Neural crest cell (in vitro differentiated cells): ENCODE results near the gene TGIF1. TPM values are rescaled to one million over a fixed set of nuclear protein-coding genes. Genes with fewer than 3 reads are reported as not detected.

Experiments
- DNase-seq: peaks from one replicate; pipeline ENCODE4 v3.0.0; 2021; ENCODE audit warnings: low read depth, mixed read lengths, low spot score
- H3K27ac Mint-ChIP-seq: one replicate; pipeline ENCODE4 v1.8.0; 2021; ENCODE audit warnings: mild to moderate bottlenecking, mixed read lengths; ENCODE audit not compliant: unreplicated experiment
- H3K27me3 Mint-ChIP-seq: 2 replicates; pipeline ENCODE4 v1.8.0; 2021; ENCODE audit warnings: low read depth, mild to moderate bottlenecking, mixed read lengths
- H3K36me3 Mint-ChIP-seq: 2 replicates; pipeline ENCODE4 v1.8.0; 2021; ENCODE audit warnings: low read depth, mild to moderate bottlenecking, mixed read lengths
- H3K4me1 Mint-ChIP-seq: 2 replicates; pipeline ENCODE4 v1.8.0; 2021; ENCODE audit warnings: mixed read lengths
- H3K4me3 Mint-ChIP-seq: one replicate; pipeline ENCODE4 v1.8.0; 2021; ENCODE audit warnings: mild to moderate bottlenecking, mixed read lengths
- H3K9me3 Mint-ChIP-seq: 2 replicates; pipeline ENCODE4 v1.8.0; 2021; ENCODE audit warnings: mixed read lengths
- long read RNA-seq: library from polyadenylated mRNA; unstranded; transcript quantifications from one replicate; pipeline ENCODE4 v2.0.0, GENCODE V29; 2020
- total RNA-seq: library from RNA; stranded (reverse); gene quantifications from 2 replicates; pipeline ENCODE4 v1.2.1, GENCODE V29; 2021
- TF ChIP-seq, protein P1 (sequence below): fragments of 200-600 bp; sonication (generic); conservative IDR thresholded peaks from 2 replicates; pipeline ENCODE4 v1.5.0; 2021; ENCODE audit warnings: antibody characterized with exemption, mild to moderate bottlenecking

TGIF1 gene
- total RNA-seq = 49.1 and 57.9 TPM in 2 replicates
- long read RNA-seq, transcript TGIF1-223 (3 exons, 3,030 nt) = minor isoform, 9 of 52 reads
- long read RNA-seq, transcript TGIF1-202 (3 exons, 2,076 nt) = major isoform, 26 of 52 reads
- long read RNA-seq, partial matches to known transcripts = 4 of 52 reads
- long read RNA-seq, other reads (novel, unspliced or antisense) = 3 of 52 reads

DNA sequence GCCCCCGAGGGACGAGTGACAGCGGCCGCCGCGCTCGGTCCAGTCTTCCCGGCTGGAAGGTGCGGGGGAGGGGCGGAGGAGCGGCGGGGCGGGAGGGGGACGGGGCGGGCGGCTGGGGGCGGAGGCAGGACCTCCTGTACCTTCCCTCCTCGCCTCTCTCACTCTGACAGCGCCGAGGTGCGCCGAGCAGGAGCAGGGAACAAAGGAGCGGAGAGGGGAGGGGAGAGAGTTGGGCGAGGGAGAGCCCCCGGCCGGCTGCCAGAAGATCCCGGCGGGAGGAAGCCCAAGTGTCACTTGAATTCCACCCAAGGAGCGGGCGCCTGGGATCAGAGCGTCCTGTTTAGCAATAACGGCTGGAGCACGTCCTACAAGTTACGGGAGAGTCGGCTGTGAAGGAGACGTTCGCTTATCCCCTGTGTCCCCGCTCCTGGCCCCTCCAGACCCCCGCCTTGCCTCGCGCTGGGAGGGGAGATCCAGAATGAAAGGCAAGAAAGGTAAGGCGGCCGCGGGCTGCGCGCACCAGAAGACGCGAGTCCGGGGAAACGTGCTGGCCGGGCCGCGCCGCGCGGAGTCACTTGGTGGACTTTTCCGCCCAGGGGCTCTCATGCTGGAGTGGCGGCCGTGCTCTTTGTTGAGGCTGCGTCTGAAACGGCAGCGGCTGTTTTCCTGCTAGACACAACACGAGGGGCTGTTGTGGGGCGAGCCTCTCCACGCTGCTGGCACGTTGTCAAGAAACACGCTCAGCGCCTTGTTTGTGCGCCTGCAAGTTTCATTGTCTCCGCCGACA is at the start of gene TGIF1:
TSS of gene TGIF1 (plus strand) at position 161 of the 787 bp plus-strand sequence. CDS start at position 479, 318 bp downstream.
- H3K4me3 Mint-ChIP-seq = peak within 1 kb of the TSS; percentile 99
- TF ChIP-seq, protein P1, sequence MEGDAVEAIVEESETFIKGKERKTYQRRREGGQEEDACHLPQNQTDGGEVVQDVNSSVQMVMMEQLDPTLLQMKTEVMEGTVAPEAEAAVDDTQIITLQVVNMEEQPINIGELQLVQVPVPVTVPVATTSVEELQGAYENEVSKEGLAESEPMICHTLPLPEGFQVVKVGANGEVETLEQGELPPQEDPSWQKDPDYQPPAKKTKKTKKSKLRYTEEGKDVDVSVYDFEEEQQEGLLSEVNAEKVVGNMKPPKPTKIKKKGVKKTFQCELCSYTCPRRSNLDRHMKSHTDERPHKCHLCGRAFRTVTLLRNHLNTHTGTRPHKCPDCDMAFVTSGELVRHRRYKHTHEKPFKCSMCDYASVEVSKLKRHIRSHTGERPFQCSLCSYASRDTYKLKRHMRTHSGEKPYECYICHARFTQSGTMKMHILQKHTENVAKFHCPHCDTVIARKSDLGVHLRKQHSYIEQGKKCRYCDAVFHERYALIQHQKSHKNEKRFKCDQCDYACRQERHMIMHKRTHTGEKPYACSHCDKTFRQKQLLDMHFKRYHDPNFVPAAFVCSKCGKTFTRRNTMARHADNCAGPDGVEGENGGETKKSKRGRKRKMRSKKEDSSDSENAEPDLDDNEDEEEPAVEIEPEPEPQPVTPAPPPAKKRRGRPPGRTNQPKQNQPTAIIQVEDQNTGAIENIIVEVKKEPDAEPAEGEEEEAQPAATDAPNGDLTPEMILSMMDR = peak; percentile 13
- H3K4me1 Mint-ChIP-seq = peaks cover 58% of the 10 kb centered on the region
- H3K27ac Mint-ChIP-seq = peak within 1 kb of the TSS; percentile 100
- peaks cover 2% of the 10 kb centered on the region for H3K27me3 Mint-ChIP-seq
- peak; percentile 59 for DNase-seq
- H3K36me3 Mint-ChIP-seq = no peaks in the 10 kb centered on the region
- no peaks in the 10 kb centered on the region for H3K9me3 Mint-ChIP-seq

DNA sequence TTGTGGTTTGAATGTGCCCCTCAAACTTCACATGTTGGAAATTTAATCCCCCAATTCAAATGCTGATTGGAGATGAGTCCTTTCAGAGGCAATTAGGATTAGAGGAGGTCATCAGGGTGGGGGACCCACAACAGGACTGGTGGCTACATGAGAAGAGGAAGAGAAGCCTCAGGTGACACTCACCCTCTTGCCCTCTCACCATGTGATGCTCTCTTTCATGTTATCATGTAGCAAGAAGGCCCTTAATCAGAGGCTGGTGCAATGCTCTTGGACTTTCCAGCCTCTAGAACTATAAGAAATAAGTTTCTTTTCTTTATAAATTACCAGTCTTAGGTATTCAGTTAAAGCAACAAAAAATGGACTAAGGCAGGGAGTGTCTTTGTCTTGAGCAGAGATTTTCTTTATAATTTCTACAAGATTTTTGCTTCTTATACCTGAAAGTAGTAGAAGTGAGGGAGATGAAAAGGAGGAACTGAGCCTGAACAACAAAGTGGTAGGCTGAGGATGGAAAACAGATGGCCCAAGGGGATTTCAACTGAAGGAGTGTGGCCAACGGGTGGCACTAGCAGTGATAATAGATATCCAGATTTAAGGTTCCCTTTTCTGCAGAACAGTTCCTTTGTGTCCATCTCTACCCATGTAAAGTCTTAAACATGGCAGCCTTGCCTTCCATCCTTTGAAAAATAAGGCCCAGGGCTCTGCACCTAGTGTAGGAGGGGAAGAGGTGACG is 49.2 kb upstream of the TGIF1 start:
- Mint-ChIP-seq H3K27me3 (no peaks in the 10 kb centered on the region), H3K27ac (no peak overlapping the region), H3K36me3 (peaks cover 4% of the 10 kb centered on the region), H3K4me1 (peaks cover 13% of the 10 kb centered on the region), H3K9me3 (peaks cover 3% of the 10 kb centered on the region), H3K4me3 (no peak overlapping the region)
- TF ChIP-seq, protein P1 = no peak
- DNase-seq = no peak

DNA sequence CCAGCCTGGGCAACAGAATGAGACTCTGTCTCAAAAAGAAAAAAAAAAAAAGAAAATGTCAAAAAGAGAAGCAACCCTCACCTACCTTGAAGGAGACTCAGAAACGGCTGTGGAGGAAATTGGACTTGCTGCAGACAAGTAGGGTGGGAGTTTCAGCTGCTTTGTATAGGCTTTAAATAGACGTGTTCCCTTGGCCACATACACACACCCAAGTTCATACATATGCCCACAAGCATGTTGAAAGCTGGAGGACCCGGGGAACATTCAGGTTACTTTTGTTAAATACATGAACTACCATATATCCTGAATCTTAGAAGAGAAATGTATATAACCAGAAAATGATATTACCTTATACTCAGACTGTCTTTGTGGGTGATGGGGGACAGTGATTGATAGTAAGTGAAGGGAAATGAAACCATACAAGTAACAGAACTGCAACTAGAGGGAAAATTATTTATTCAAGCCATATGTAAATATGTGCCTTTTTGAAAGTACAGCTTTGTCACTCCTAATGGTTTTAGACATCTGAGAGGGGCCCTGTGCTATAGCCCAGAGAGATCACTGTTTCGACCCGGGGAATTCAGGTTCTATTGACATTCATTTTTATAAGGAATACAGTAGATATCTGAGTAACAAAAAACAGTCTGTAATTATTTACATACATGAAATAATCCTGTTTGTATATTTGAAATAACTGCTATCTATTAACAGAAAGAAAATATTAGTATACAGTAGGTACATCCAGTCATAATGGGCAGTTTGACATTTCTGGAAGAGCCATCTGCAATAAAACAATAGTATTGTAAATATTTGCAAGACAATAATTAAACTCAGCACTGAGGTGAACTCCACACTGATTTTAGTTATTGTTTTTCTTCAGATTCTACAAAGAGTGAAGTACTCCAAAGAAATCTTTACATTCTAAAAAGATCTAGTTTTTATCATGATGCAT is 48.0 kb upstream of the TGIF1 start:
- Mint-ChIP-seq H3K27ac (no peak overlapping the region), H3K4me3 (no peak overlapping the region), H3K27me3 (no peaks in the 10 kb centered on the region), H3K36me3 (peaks cover 4% of the 10 kb centered on the region), H3K4me1 (peaks cover 11% of the 10 kb centered on the region), H3K9me3 (peaks cover 3% of the 10 kb centered on the region)
- no peak for DNase-seq
- TF ChIP-seq, protein P1 = no peak

DNA sequence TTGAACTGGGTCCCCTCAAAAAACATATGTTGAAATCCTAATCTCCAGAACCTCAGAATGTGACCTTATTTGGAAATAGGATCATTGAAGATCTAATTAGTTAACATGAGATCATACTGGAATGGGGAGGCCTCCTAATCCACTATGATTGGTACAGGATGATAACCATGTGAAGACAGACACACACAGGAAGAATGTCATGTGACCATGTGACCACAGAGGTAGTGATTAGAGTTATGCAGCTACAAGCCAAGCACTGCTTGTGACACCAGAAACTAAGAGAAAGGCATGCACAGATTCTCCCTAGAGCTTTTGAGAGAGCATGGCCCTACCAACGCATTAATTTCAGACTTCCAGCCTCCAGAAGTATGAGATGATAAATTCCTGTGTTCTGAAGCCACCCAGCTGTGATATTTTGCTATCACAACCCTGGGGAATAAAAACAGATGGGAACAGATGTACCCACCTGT is 47.0 kb upstream of the TGIF1 start:
- H3K4me1 Mint-ChIP-seq = peaks cover under 1% of the 10 kb centered on the region
- H3K27me3 Mint-ChIP-seq = no peaks in the 10 kb centered on the region
- peaks cover 3% of the 10 kb centered on the region for H3K9me3 Mint-ChIP-seq
- peaks cover 4% of the 10 kb centered on the region for H3K36me3 Mint-ChIP-seq
- no peak overlapping the region for H3K4me3 Mint-ChIP-seq
- DNase-seq = no peak
- peak overlapping the region; percentile 19 for H3K27ac Mint-ChIP-seq
- TF ChIP-seq, protein P1 = no peak

DNA sequence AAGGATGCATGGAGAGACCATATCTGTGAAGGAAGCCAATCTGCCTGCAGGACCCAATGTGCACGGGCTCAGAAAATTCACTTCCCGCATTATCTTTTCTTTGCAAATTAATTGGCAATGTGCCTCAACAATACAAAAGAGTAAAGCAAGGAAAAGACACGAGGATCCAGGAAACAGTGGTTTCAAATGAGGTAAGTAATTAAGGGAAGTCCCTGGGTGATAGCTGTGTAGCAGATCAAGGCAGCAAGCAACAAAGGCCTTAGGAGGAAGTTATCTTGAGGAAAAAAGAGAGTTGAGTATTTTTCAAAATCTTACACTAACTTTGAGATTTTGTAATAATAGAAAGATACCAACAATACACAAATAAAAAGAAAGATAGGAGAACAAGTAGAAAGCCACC is 44.3 kb upstream of the TGIF1 start:
- Mint-ChIP-seq H3K27ac (no peak overlapping the region), H3K9me3 (peaks cover 3% of the 10 kb centered on the region), H3K4me3 (no peak overlapping the region), H3K4me1 (peaks cover 11% of the 10 kb centered on the region), H3K27me3 (no peaks in the 10 kb centered on the region), H3K36me3 (peaks cover 4% of the 10 kb centered on the region)
- DNase-seq = no peak
- TF ChIP-seq, protein P1 = no peak
